Measurements from ENCODE around the gene ITIH3. TPM values are rescaled to one million over a fixed set of nuclear protein-coding genes. Genes with fewer than 3 reads are reported as not detected.
A peak's percentile ranks its signal among the peaks of the same experiment; 100 is the strongest.

ITIH3 gene
- total RNA-seq, 1 donor from 2014 or later: not detected

DNA sequence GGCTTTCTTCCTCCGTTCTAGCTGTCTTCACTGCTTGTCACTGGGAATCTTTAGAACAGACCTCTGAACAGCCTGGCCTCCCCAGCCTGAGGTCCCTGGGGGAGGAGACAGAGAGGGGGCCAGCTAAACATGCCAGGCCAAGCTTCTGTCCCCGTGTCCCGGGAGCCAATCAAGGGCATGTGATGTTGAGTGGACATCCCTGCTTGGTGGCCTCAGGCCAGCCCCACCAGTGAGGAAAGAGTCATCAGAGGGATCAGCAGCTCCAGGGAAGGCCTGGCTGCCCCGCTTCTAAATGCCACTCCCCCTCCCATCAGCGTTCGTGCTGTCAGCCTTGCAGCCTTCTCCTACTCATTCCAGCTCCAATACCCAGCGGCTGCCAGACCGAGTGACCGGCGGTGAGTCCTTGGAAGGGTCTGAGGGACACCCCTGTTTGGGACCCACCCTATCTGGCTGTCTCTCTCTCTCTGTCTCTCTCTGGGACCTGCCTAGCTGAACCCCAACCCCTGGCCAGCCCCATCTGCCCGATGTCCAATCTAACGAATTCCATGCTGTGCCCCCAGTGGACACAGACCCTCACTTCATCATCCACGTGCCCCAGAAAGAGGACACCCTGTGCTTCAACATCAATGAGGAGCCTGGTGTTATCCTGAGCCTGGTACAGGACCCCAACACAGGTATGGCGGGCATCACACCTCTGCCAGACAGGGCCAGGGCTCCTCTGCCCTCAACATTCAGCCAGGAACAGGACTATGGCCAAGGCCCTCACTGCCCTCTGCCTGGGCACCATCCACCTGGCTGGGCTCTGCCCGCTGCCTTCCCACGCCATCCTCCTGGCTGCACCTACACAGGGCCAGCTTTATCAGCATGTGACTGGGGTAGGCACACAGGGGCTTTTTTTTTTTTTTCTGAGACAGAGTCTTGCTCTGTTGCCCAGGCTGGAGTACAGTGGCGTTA is 6.6 kb upstream of the ITIH3 start:
- Histone ChIP-seq H3K79me2 (ENCODE audit: low read depth) (no peaks in the 10 kb centered on the region), H3K27me3 (no peaks in the 10 kb centered on the region), H3K4me2 (no peak overlapping the region), H3K4me3 (no peak overlapping the region), H3F3A (ENCODE audit: low read depth) (no peaks in the 10 kb centered on the region), H3K9ac (no peak overlapping the region), H4K20me1 (ENCODE audit: low read depth) (no peaks in the 10 kb centered on the region), H2AFZ (replicated peaks) (no peak overlapping the region), H3K36me3 (no peaks in the 10 kb centered on the region), H3K27ac (no peak overlapping the region), H3K4me1 (no peaks in the 10 kb centered on the region), H3K9me3 (ENCODE audit: low read depth) (no peaks in the 10 kb centered on the region)
- H3K36me3 Mint-ChIP-seq: no peaks in the 10 kb centered on the region
- H3K27me3 Mint-ChIP-seq (ENCODE audit: insufficient read depth, low read depth): peaks cover 6% of the 10 kb centered on the region
- no peaks in the 10 kb centered on the region for H3K9me3 Mint-ChIP-seq
- peaks cover 13% of the 10 kb centered on the region for H3K4me1 Mint-ChIP-seq
- TF ChIP-seq EZH2 (IDR thresholded peaks at IDR 0.05) (no peak), EZH2phosphoT487 (IDR thresholded peaks at IDR 0.05) (no peak)
- TF ChIP-seq, protein P1, sequence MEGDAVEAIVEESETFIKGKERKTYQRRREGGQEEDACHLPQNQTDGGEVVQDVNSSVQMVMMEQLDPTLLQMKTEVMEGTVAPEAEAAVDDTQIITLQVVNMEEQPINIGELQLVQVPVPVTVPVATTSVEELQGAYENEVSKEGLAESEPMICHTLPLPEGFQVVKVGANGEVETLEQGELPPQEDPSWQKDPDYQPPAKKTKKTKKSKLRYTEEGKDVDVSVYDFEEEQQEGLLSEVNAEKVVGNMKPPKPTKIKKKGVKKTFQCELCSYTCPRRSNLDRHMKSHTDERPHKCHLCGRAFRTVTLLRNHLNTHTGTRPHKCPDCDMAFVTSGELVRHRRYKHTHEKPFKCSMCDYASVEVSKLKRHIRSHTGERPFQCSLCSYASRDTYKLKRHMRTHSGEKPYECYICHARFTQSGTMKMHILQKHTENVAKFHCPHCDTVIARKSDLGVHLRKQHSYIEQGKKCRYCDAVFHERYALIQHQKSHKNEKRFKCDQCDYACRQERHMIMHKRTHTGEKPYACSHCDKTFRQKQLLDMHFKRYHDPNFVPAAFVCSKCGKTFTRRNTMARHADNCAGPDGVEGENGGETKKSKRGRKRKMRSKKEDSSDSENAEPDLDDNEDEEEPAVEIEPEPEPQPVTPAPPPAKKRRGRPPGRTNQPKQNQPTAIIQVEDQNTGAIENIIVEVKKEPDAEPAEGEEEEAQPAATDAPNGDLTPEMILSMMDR (IDR thresholded peaks at IDR 0.05): no peak
- H3K27ac Mint-ChIP-seq: peak overlapping the region; percentile 33
- H3K4me3 Mint-ChIP-seq: no peak overlapping the region
- no peak for DNase-seq (ENCODE audit: low spot score)

DNA sequence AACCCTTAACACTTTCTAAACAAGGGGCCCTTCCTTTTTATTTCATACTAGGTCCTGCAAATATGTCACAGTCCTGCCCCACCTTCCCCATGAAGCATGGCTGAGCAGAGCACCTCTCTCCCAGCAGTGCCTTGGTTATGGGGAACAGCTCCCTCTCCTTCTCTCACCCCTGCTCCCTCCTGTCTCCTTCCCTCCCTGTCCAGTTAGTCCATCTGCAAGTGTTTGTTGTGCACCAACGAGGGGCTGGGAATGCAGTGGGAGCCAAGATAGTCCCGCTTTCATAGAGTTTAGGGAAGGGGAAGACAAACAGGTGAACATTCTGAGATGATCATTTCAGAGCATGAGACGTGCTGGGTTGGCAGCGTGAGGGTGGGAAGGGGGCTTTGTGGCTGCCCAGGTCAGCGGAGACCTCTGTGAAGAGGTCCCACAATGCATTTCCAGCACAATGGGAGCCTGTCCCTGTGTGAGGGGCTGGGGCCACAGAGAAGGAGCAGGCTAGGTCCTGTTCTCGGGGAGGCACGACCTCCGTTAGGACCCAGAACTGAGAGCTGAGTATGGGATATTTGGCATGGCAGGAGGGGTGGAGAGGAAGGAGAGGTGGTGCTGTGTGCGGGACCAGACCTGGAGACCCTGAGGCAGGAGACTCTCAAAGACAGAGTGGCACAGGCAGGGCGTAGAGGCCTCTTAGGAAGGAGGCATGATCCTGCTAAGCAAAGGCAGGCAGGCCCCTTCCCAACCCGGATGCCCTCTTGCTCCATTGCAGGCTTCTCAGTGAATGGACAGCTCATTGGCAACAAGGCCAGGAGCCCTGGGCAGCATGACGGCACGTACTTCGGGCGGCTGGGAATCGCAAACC is 5.5 kb upstream of the ITIH3 start:
- Histone ChIP-seq H3K9ac (no peak overlapping the region), H4K20me1 (ENCODE audit: low read depth) (no peaks in the 10 kb centered on the region), H2AFZ (replicated peaks) (no peak overlapping the region), H3K9me3 (ENCODE audit: low read depth) (no peaks in the 10 kb centered on the region), H3K4me3 (no peak overlapping the region), H3K27ac (no peak overlapping the region), H3K4me1 (no peaks in the 10 kb centered on the region), H3K27me3 (no peaks in the 10 kb centered on the region), H3K36me3 (no peaks in the 10 kb centered on the region), H3K4me2 (no peak overlapping the region), H3K79me2 (ENCODE audit: low read depth) (no peaks in the 10 kb centered on the region), H3F3A (ENCODE audit: low read depth) (no peaks in the 10 kb centered on the region)
- no peak for DNase-seq (ENCODE audit: low spot score)
- TF ChIP-seq, protein P1 (IDR thresholded peaks at IDR 0.05): no peak
- TF ChIP-seq EZH2phosphoT487 (IDR thresholded peaks at IDR 0.05) (no peak), EZH2 (IDR thresholded peaks at IDR 0.05) (no peak)
- H3K4me1 Mint-ChIP-seq: peaks cover 17% of the 10 kb centered on the region
- no peaks in the 10 kb centered on the region for H3K9me3 Mint-ChIP-seq
- H3K36me3 Mint-ChIP-seq: no peaks in the 10 kb centered on the region
- no peak overlapping the region for H3K4me3 Mint-ChIP-seq
- H3K27me3 Mint-ChIP-seq (ENCODE audit: insufficient read depth, low read depth): peaks cover 2% of the 10 kb centered on the region
- H3K27ac Mint-ChIP-seq: peak overlapping the region; percentile 8

DNA sequence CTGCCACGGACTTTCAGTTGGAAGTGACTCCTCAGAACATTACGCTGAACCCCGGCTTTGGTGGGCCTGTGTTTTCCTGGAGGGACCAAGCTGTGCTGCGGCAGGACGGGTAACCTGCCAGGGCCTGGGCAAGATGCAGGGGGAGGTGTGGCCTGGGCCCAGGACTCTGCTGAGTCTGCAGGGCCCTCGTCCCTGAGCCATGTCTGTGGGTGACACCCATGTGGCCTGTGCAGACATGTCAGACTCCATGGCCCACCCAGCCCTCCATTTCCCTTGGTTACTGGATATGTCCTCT is 4.9 kb upstream of the ITIH3 start:
- H3K27me3 Mint-ChIP-seq (ENCODE audit: insufficient read depth, low read depth): peaks cover 2% of the 10 kb centered on the region
- Histone ChIP-seq H3F3A (ENCODE audit: low read depth) (no peaks in the 10 kb centered on the region), H4K20me1 (ENCODE audit: low read depth) (no peaks in the 10 kb centered on the region), H3K27ac (no peak overlapping the region), H3K4me3 (no peak overlapping the region), H3K27me3 (no peaks in the 10 kb centered on the region), H3K79me2 (ENCODE audit: low read depth) (no peaks in the 10 kb centered on the region), H3K9ac (no peak overlapping the region), H3K36me3 (no peaks in the 10 kb centered on the region), H2AFZ (replicated peaks) (no peak overlapping the region), H3K4me2 (no peak overlapping the region), H3K9me3 (ENCODE audit: low read depth) (no peaks in the 10 kb centered on the region), H3K4me1 (no peaks in the 10 kb centered on the region)
- no peak for DNase-seq (ENCODE audit: low spot score)
- H3K36me3 Mint-ChIP-seq: no peaks in the 10 kb centered on the region
- no peak overlapping the region for H3K27ac Mint-ChIP-seq
- no peak for TF ChIP-seq EZH2 (IDR thresholded peaks at IDR 0.05)
- TF ChIP-seq, protein P1 (IDR thresholded peaks at IDR 0.05): no peak
- no peak for TF ChIP-seq EZH2phosphoT487 (IDR thresholded peaks at IDR 0.05)
- peaks cover 22% of the 10 kb centered on the region for H3K4me1 Mint-ChIP-seq
- no peak overlapping the region for H3K4me3 Mint-ChIP-seq
- H3K9me3 Mint-ChIP-seq: no peaks in the 10 kb centered on the region

All from neural progenitor cell (in vitro differentiated cells).